ENCODE data around the gene RALGAPA2.

RALGAPA2 gene

DNA sequence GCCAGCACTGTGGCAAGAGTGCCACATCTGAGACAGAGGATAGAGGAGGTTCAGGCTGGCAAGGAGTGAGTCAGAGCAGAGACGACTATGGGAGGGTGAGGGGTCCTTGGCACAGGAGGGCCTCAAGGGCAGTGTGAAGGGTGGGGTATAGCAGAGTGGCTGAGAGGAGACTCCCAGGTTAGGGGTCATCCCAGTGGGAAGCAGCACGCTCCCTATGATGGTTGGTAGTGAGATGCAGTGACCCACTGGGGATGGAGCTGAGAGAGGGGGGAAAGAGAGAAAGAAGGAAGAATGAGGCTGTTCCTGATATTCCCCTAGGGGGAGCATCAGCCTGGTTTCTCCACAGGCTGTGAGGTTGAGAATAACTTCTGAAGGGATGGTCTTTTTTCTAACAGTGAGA, 247.2 kb downstream of the RALGAPA2 start:
- no peak overlapping the region for H3K4me3 Mint-ChIP-seq
- no peaks in the 10 kb centered on the region for H3K9me3 Mint-ChIP-seq
- H3K4me1 Mint-ChIP-seq = peaks cover 9% of the 10 kb centered on the region

DNA sequence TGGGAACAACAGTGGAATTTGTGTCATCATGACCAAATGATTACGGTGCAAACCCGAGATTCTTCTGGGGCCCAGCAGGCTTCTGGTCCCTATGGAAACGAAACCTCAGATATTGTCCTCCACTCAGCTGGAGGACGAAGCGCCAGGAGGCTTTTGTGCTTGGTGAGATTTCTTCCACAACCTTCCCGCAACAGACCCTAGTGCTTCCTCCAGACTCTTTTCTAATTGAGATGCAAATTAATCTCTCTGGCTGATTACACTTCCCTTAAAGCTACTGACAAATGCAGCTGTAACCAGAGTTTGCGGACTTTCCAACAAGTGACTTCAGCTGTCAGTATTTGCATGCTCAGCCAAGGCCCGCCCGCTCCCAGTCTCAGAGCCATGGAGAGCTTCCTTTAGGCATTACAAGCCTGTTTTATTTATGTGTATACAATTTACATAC, 248.5 kb downstream of the RALGAPA2 start:
- peaks cover 9% of the 10 kb centered on the region for H3K4me1 Mint-ChIP-seq
- no peak overlapping the region for H3K4me3 Mint-ChIP-seq
- DNase-seq (ENCODE audit: low spot score in 2 of 2) (no peak), ATAC-seq (no peak)
- peaks cover 7% of the 10 kb centered on the region for H3K36me3 Mint-ChIP-seq
- H3K9me3 Mint-ChIP-seq = no peaks in the 10 kb centered on the region
- no peak overlapping the region for H3K27ac Mint-ChIP-seq

More for the DNA sequence above, 247.2 kb downstream of the RALGAPA2 start:
- no peak for ATAC-seq
- peaks cover 7% of the 10 kb centered on the region for H3K36me3 Mint-ChIP-seq
- peak overlapping the region; percentile 60 for H3K27ac Mint-ChIP-seq
- no peak for DNase-seq (ENCODE audit: low spot score in 2 of 2)

DNA sequence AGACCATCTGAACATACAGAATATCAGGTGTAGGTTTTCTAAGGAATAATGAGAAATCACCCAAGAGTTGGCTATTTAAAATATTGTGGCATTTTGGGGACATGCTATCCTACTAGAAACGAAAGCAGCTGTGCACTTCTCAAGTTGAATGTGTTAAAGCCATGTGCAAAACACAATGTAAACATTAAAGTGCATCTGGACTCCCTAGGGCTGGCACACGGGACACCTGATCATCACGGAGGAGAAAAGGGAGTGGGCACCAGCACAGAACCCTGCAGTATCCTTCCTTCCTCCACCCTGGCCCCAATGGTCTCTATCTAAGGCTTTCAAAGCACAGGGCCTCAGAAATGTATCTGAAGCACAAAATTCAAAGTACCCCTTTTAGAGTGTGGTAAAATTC, 250.3 kb downstream of the RALGAPA2 start:
- Mint-ChIP-seq H3K27ac (no peak overlapping the region), H3K4me1 (peaks cover 16% of the 10 kb centered on the region), H3K9me3 (no peaks in the 10 kb centered on the region), H3K36me3 (peaks cover 12% of the 10 kb centered on the region), H3K4me3 (no peak overlapping the region)
- DNase-seq (ENCODE audit: low spot score in 2 of 2) = no peak
- ATAC-seq = no peak

DNA sequence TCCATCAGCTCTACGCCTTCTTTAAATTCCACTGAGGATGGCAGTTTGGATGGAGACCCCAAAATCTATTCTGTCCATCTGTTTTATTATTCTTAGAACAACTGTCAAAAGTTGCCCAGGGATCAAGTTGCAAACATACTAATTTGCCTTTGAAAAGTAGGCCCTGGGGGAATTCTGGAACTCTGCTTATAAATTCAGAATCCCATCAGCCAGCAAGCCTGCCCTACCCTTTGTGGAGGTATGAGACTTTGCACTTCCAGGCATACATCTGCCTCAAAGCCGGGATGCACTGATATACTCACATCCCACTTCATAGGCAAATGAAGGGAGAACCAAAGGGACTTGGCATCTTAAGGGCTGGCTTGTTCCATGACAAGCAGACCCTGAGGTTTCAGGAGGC, 250.9 kb downstream of the RALGAPA2 start:
- H3K4me3 Mint-ChIP-seq = no peak overlapping the region
- H3K27ac Mint-ChIP-seq = no peak overlapping the region
- H3K9me3 Mint-ChIP-seq = no peaks in the 10 kb centered on the region
- peaks cover 12% of the 10 kb centered on the region for H3K36me3 Mint-ChIP-seq
- no peak for DNase-seq (ENCODE audit: low spot score in 2 of 2)
- peaks cover 12% of the 10 kb centered on the region for H3K4me1 Mint-ChIP-seq
- no peak for ATAC-seq

DNA sequence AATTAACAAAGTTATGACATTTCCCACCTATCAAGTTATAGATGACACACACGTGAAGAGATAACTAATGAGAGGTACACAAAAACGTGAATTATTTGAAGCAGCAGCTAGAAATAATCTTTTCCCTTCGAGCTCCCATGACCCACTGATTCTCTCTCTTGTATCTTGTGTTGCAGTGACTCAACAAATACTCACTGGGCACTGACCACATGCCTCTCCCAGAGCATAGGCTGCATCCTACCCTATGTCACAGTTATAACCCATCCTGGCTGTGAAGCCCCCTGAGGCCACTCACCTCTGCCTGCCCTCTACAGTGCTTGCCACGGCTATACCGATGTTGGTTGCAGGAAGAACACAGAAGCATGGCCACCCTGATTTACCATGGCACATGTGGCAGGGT, 252.7 kb downstream of the RALGAPA2 start:
- Mint-ChIP-seq H3K9me3 (no peaks in the 10 kb centered on the region), H3K36me3 (peaks cover 8% of the 10 kb centered on the region), H3K4me3 (no peak overlapping the region), H3K27ac (no peak overlapping the region), H3K4me1 (peaks cover 8% of the 10 kb centered on the region)
- DNase-seq (ENCODE audit: low spot score in 2 of 2) (no peak), ATAC-seq (no peak)

DNA sequence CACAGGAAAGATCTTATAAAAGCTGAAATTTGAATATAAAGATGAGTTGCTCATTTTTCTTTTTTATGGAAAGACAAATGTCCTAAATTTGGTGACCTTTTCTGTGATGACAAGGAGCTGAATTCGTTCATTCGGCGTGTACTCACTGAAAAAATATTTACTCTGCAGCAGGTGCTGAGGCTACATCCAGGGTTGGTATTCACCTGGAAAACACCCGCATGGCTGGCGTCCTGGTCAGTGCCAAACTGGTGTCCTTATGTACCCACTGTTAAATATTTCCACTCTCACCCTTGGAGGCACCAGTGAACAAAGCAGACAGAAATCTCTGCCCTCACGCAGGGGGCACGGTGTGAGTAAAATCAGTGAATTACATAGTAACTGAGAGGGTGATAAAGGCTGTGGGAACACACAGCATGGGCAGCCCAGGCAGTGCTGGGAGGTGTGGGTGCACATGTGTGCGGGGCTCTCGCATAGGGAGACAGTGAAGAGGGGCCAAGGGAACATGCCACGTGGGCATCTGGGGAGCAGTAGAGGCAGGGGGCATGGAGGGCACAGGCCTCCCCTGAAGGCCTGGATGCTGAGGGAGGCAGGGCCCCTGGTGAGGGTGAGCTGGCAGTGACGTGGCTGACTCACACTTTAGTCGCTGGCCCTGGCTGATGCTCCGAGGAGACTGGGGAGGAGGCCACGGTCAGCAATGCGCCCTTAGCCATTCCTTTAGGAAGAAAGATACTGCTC, 254.9 kb downstream of the RALGAPA2 start:
- Mint-ChIP-seq H3K9me3 (no peaks in the 10 kb centered on the region), H3K4me3 (no peak overlapping the region), H3K36me3 (peaks cover 8% of the 10 kb centered on the region), H3K4me1 (peaks cover 24% of the 10 kb centered on the region), H3K27ac (no peak overlapping the region)
- ATAC-seq = peak; percentile 83
- DNase-seq (ENCODE audit: low spot score in 2 of 2) = peak in 1 of 2 donors; percentile 56

DNA sequence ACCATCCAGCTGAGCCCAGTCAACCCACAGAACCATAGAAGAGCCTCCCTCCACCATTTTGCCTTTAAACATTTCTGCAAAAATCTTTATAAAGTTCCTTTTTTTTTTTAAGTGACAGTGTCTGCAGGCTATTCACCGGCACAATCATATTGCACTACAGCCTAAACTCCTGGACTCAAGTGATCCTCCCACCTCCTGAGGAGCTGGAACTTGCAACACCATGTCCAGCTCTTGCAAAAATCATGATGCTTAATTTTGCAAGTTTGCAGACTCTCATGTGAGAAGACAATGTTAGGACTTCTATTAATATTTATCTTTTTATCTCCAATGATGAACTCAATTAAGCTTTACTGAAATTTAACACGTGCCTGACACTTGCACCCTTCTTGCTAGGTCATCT, 255.7 kb downstream of the RALGAPA2 start:
- H3K4me1 Mint-ChIP-seq = peaks cover 28% of the 10 kb centered on the region
- DNase-seq (ENCODE audit: low spot score in 2 of 2) = no peak
- no peaks in the 10 kb centered on the region for H3K9me3 Mint-ChIP-seq
- H3K4me3 Mint-ChIP-seq = no peak overlapping the region
- peaks cover 8% of the 10 kb centered on the region for H3K36me3 Mint-ChIP-seq
- ATAC-seq = no peak
- no peak overlapping the region for H3K27ac Mint-ChIP-seq

DNA sequence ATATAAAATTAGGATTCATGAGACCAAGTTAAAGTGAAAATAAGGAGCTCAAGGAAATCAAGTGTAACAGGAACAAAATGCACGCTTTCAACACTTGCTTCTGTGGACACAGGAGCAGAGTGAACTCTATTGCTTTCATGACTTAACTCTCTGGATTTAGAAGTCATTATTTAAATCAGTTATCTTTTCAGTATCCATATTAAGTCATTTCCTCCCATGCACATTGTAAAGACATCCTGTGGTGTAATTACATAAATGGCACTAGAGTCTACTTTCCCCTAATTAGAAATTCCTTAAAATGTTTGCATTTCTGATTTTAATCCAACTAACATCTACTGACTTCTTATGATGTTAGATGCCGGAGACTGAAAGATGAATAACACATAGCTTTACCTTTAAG, 256.5 kb downstream of the RALGAPA2 start:
- Mint-ChIP-seq H3K4me3 (no peak overlapping the region), H3K4me1 (peaks cover 28% of the 10 kb centered on the region), H3K27ac (no peak overlapping the region), H3K9me3 (no peaks in the 10 kb centered on the region), H3K36me3 (peaks cover 8% of the 10 kb centered on the region)
- DNase-seq (ENCODE audit: low spot score in 2 of 2) (no peak), ATAC-seq (no peak)

DNA sequence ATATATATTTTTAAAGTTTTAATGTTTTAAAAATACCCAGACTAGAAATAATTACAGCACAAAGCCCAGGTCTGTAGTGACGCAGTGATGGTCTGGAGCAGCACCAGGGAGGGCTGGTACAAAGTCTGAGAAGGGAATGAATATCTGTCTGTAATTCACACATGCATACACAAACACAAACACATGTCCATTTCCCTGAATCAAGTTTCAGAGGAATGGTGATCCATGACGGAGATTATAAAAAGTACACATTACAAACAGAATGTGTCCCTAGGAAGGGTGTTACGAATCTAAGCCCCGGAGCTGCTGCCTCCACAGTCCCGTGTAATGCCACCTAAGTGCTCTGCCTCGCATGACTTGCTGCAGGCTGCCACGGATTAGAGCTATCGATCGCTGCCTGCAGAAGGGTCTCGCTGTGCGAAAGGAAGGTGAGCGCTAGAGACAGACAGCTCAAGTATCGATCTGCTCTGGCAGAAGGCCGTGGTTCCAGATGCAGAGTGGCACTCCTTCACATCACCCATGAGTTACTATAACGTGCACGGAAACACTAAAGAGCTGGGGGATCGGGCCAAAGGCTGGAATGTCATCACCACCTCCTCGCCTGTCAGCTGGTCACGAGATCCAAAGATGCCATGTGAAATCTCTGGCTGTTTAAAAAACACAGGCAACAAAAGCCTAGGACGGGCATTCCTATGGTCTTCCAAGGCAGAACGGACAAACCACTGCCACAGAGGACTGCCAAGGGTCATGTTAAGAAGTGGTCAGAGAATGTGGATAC, 257.4 kb downstream of the RALGAPA2 start:
- ATAC-seq (no peak), DNase-seq (ENCODE audit: low spot score in 2 of 2) (no peak)
- no peaks in the 10 kb centered on the region for H3K9me3 Mint-ChIP-seq
- H3K27ac Mint-ChIP-seq = no peak overlapping the region
- no peak overlapping the region for H3K4me3 Mint-ChIP-seq
- H3K4me1 Mint-ChIP-seq = peaks cover 28% of the 10 kb centered on the region
- H3K36me3 Mint-ChIP-seq = peaks cover 8% of the 10 kb centered on the region

DNA sequence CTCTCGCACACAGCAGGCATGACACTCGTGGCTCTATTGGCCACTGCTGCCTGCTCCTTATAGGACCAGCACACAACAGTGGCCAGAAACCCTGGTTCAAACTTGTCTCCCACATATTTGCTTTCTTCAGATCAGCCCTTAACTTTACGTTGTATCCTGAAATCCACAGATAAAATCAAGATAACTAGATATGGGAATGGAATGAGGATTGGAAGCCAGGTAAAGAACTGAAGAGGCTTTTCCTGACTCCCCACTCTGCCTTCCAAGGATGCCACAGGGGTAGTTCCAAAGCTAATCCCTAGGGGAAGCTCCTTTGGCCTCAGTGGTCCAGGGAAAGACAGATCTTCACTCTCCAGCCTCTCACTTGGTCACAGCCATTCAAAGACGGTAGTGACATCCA, 258.1 kb downstream of the RALGAPA2 start:
- Mint-ChIP-seq H3K36me3 (peaks cover 8% of the 10 kb centered on the region), H3K27ac (peak overlapping the region; percentile 61), H3K4me3 (no peak overlapping the region), H3K4me1 (peaks cover 28% of the 10 kb centered on the region), H3K9me3 (no peaks in the 10 kb centered on the region)
- ATAC-seq (no peak), DNase-seq (ENCODE audit: low spot score in 2 of 2) (no peak)

DNA sequence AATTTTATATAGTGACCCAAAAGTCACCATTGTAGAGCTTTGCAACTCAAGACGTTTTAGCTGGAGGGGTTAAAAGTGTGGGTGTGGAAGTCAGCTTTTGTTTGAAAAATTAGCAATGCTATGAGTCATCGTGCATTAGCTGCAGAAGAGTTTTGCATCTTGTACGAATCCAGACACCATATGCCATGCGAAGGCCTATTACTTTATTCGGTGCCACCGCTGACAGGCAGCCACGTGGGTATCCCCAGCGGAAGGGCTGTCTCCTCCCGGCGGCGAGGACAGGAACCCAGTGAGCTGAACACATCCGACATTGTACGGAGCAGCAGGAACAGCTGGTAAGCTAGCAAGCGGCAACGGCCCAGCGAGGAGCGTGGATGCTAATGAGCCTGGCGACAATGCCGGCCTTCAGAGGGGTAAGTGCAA, 260.2 kb downstream of the RALGAPA2 start:
- Mint-ChIP-seq H3K27ac (peak overlapping the region; percentile 61), H3K36me3 (peaks cover 4% of the 10 kb centered on the region), H3K4me1 (peaks cover 21% of the 10 kb centered on the region), H3K4me3 (peak overlapping the region; percentile 66), H3K9me3 (no peaks in the 10 kb centered on the region)
- peak; percentile 92 for ATAC-seq
- peak; percentile 20 to 72 for DNase-seq (ENCODE audit: low spot score in 2 of 2)

DNA sequence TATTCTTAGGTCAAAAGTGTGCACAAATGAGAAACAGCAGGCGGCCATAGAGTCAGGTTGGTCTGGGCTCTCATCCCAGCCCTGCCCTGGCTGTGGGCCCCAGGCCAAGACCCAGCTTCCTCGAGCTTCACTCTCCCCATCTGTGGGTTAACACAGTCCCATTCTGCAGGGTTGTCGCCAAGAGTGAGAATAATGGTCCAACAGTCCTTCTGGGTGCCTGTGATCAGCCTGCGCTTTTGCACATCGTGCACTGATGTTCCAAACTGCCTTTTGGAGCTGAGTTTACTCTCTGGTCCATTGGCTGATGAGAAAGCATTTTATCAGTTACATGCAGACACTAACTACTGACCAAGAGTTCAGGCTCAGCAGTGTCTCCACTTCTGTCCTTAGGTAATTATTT, 261.9 kb downstream of the RALGAPA2 start:
- Mint-ChIP-seq H3K27ac (no peak overlapping the region), H3K9me3 (no peaks in the 10 kb centered on the region), H3K36me3 (no peaks in the 10 kb centered on the region), H3K4me3 (no peak overlapping the region), H3K4me1 (peaks cover 21% of the 10 kb centered on the region)
- ATAC-seq = no peak
- no peak for DNase-seq (ENCODE audit: low spot score in 2 of 2)

DNA sequence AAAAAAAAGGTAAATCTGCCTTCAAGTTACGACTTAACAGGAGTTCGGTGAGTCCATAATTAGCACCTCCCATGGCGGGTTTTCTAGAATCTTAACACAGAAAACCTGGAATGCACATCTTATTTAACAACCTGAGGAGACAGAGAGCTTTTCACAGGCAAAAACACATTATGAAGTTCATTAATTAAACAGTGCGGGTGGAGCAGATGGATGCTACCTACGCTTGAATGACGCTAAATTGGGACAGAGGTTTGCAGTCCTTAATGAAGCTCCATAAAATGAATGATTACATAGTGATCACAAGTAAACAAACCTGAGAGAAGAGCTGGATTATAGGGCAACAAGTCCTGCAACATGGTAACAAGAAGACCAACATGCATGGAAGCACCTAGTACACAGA, 263.6 kb downstream of the RALGAPA2 start:
- no peak overlapping the region for H3K4me3 Mint-ChIP-seq
- ATAC-seq (no peak), DNase-seq (ENCODE audit: low spot score in 2 of 2) (no peak)
- no peaks in the 10 kb centered on the region for H3K9me3 Mint-ChIP-seq
- no peaks in the 10 kb centered on the region for H3K36me3 Mint-ChIP-seq
- no peak overlapping the region for H3K27ac Mint-ChIP-seq
- peaks cover 23% of the 10 kb centered on the region for H3K4me1 Mint-ChIP-seq

DNA sequence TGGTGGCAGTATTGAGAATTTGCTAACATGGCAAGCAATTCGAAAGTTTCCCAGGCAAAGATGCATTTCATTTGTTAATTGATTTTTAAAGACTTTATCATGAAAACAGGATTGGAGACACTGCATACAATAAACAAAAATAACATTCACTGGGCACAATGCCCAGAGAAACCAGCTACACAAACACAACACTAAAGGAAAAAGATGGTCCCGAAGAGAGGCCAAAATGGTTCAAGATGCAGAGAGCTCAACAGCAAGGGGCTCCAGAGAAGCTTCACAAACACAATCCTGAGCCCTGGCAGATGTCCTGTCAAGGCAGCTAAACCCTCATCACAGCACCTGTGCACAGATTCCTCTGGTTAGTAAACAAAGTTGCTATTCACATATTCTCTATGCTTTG, 265.2 kb downstream of the RALGAPA2 start:
- ATAC-seq (no peak), DNase-seq (ENCODE audit: low spot score in 2 of 2) (no peak)
- Mint-ChIP-seq H3K4me3 (no peak overlapping the region), H3K36me3 (no peaks in the 10 kb centered on the region), H3K4me1 (peaks cover 10% of the 10 kb centered on the region), H3K27ac (no peak overlapping the region), H3K9me3 (no peaks in the 10 kb centered on the region)

DNA sequence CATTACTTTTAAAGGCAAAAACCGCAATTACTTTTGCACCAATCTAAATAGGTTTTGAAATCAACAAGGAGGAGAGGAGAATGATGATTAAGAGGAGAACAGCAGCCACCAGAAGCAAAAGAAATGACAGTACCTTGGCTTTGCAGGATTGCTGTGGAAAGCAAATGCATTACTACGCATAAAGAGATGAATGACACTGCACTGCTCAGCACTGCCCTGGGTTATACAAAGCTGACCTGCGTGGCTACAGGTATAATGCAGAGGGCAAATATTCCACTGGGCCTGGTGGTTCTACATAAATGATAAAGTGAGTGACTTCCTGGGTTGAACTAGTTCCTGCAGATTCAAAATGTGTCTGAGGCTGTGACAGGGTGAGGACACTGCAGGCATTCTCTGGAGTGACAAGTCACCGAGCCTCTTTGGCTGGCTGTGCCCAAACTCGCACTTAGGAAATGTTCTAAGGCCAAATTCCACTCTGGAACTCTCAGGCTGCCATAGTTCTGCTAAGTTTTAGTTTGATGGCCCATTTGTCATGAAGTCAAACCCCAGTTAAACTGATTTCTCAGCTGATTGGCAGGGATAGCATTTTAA, 265.9 kb downstream of the RALGAPA2 start:
- H3K4me1 Mint-ChIP-seq = peaks cover 9% of the 10 kb centered on the region
- DNase-seq (ENCODE audit: low spot score in 2 of 2) (no peak), ATAC-seq (no peak)
- no peaks in the 10 kb centered on the region for H3K36me3 Mint-ChIP-seq
- H3K4me3 Mint-ChIP-seq = no peak overlapping the region
- no peak overlapping the region for H3K27ac Mint-ChIP-seq
- H3K9me3 Mint-ChIP-seq = no peaks in the 10 kb centered on the region

DNA sequence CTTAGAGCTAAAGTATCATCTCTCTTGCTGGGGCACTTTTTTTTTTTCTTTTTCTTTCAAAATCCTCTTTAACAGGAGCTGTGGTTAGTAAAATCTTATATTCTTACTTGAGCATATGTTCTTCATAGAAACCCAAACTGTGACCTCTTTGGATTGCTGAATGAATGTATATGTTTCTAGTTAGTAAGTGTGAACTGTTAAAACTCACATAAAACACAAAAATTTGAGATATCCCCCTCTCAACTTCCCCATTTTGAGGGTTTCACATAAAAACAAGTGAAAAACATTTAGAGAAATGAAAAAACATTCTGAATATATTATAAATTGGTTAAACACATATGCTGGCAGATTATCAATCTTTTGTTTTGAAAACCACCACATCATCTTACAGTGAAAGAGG, 266.4 kb downstream of the RALGAPA2 start:
- H3K4me1 Mint-ChIP-seq = peaks cover 9% of the 10 kb centered on the region
- no peaks in the 10 kb centered on the region for H3K36me3 Mint-ChIP-seq
- H3K9me3 Mint-ChIP-seq = no peaks in the 10 kb centered on the region
- H3K27ac Mint-ChIP-seq = no peak overlapping the region
- ATAC-seq (no peak), DNase-seq (ENCODE audit: low spot score in 2 of 2) (no peak)
- no peak overlapping the region for H3K4me3 Mint-ChIP-seq

Data from stimulated activated effector memory CD8-positive, alpha-beta T cell treated with anti-CD3 and anti-CD28 coated beads, Interleukin-12 subunit alpha, Interleukin-12 subunit beta, amount 100 ng/mL, for 72 hours (primary cell).